K562 (cell line): ENCODE results near the gene CHD3. TPM values are rescaled to one million over a fixed set of nuclear protein-coding genes. Genes with fewer than 3 reads are reported as not detected.

Experiments
- DIDO1 ChIP-seq: fragments of 450-650 bp; IDR thresholded peaks from 2 replicates; pipeline ENCODE4 v1.6.1; 2016; ENCODE audit warnings: low read depth, missing biosample characterization, missing genetic modification characterization
- ERF ChIP-seq: fragments of 450-650 bp; formaldehyde crosslinking; IDR thresholded peaks from 2 replicates; pipeline ENCODE4 v1.4.0; 2020; ENCODE audit warnings: mild to moderate bottlenecking, mixed read lengths
- ETV1 ChIP-seq: fragments of 450-650 bp; conservative IDR thresholded peaks from 2 replicates; pipeline ENCODE4 v1.6.1; 2016; ENCODE audit warnings: missing genetic modification characterization, control low read depth, low read depth, missing compliant biosample characterization
- FOXK2 ChIP-seq, 2 experiments: fragments of 450-650 bp; IDR thresholded peaks in 1 of 2; conservative IDR thresholded peaks in 1 of 2; 2 replicates each; pipeline ENCODE4 v1.6.1; 2016; ENCODE audit warnings: low read depth in 2 of 2, mild to moderate bottlenecking in 1 of 2
- MGA ChIP-seq: fragments of 450-650 bp; IDR thresholded peaks from 2 replicates; pipeline ENCODE4 v1.6.1; 2016; ENCODE audit warnings: mild to moderate bottlenecking, moderate library complexity
- RNF2 ChIP-seq: sonication (generic); IDR thresholded peaks from 2 replicates; pipeline ENCODE4 v1.6.1; 2016
- TRIM28 ChIP-seq: fragments of 450-650 bp; IDR thresholded peaks from 2 replicates; pipeline ENCODE4 v1.6.1; 2017
- U2AF1 ChIP-seq: fragments of 200-400 bp; formaldehyde crosslinking; optimal IDR thresholded peaks from 2 replicates; pipeline ENCODE3; 2017; ENCODE audit warnings: mild to moderate bottlenecking, low read depth, low read length, moderate library complexity
- ZFP36 ChIP-seq: fragments of 150-350 bp; IDR thresholded peaks from 2 replicates; pipeline ENCODE4 v1.6.1; 2018; ENCODE audit warnings: low read length, low read depth; ENCODE audit not compliant: partially characterized antibody
- ZNF134 ChIP-seq: fragments of 250-450 bp; sonication (Bioruptor Pico); conservative IDR thresholded peaks from 2 replicates; pipeline ENCODE4 v1.4.0; 2020
- ZNF561 ChIP-seq: fragments of 450-650 bp; formaldehyde crosslinking; conservative IDR thresholded peaks from 2 replicates; pipeline ENCODE4 v1.4.0; 2020; ENCODE audit warnings: mild to moderate bottlenecking, moderate library complexity
- ZNF609 ChIP-seq: sonication (generic); formaldehyde crosslinking; IDR thresholded peaks from 2 replicates; pipeline ENCODE4 v1.8.1; 2023; ENCODE audit warnings: missing genetic modification reagents, mild to moderate bottlenecking, borderline replicate concordance
- polyA plus RNA-seq, 8 experiments: library from polyadenylated mRNA; depleted of rRNA in 4 of 8; stranded (reverse) in 5 of 8; unstranded in 3 of 8; fragments of >200 nt; fragmentation: Nextera tagmentation in 2 of 8; fragmentation: Illumina TruSeq in 1 of 8; extraction: Ambion mirVana in 2 of 8; extraction: Trizol in 1 of 8; gene quantifications; 2 replicates each; pipeline versions ENCODE4 v1.2.1 to v1.2.3, GENCODE V29; 2011 to 2014; ENCODE audit warnings: inconsistent platforms in 1 of 8, missing spikeins in 1 of 8
- total RNA-seq, 7 experiments: library from RNA; depleted of rRNA in 6 of 7; stranded (reverse); fragments of >200 nt in 6 of 7; fragmentation: Illumina TruSeq in 2 of 7; extraction: Trizol in 2 of 7; gene quantifications; 2 replicates each; pipeline versions ENCODE4 v1.2.1 to v1.2.3, GENCODE V29; 2011 to 2021; ENCODE audit warnings: low replicate concordance in 1 of 7

Gene CHD3
- total and polyA plus RNA-seq, 9 of the 15 experiments (the other 6 are each of a cell fraction or from before 2014, with no cell fraction given), result 0.39 to 38.2 (median 21.2) TPM

DNA sequence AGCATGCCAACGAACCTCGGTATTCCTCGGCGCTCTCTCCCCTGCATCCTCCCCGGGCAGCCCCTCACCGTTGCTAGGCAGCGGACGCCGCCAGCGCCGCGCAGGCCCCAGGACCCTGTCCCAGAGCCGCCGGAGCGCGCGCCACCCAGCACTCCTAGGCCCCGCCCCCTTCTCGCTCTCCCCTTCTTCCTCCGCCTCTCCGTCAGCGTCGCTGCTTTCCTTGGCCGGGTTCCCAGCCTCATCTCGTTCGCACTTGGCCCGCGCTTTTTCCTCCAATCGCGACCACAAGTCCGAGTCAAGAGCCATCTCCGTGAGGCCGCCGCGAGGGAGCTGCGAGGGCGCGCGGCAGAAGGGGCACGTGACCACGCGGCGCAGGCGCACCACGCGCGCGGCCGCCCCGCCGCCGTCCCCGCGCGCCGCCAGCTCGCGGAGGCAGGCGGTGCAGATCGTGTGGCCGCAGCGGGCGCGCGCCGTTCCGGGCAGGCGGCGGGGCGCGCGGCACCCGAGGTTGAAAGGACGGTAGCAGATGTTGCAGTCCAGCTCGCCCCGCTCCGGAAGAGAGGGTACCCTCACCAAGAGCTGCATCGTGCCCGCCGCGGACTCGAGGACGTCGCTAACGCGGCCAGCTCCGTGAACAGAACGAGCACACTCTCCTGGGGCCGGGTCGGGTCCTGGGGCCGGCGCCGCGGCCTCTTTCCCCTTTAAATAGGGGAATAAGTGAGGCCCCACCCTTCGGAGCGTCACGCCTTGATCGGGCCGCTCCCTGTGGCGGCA, 27.2 kb downstream of the CHD3 start, which contains the start of gene RNF227 (continued):
- TF ChIP-seq MGA (peak; percentile 98), ZFP36 (no peak), TRIM28 (no peak), ZNF609 (CRISPR knock-in tag) (0 out of 2 replicates have a peak, but pooled peaks have one; percentile 55), ETV1 (tag) (no peak), ZNF134 (CRISPR knock-in tag) (no peak), DIDO1 (tag) (no peak), ERF (no peak), RNF2 (peak; percentile 51), FOXK2 (conservative IDR thresholded peaks at IDR 0.05 in 1 of 2, IDR thresholded peaks at IDR 0.05 in 1 of 2; ENCODE audit: low read depth in 2 of 2) (no peak), ZNF561 (no peak), U2AF1 (no peak)
